ENCODE results near the gene MTA3.

MTA3 gene

DNA sequence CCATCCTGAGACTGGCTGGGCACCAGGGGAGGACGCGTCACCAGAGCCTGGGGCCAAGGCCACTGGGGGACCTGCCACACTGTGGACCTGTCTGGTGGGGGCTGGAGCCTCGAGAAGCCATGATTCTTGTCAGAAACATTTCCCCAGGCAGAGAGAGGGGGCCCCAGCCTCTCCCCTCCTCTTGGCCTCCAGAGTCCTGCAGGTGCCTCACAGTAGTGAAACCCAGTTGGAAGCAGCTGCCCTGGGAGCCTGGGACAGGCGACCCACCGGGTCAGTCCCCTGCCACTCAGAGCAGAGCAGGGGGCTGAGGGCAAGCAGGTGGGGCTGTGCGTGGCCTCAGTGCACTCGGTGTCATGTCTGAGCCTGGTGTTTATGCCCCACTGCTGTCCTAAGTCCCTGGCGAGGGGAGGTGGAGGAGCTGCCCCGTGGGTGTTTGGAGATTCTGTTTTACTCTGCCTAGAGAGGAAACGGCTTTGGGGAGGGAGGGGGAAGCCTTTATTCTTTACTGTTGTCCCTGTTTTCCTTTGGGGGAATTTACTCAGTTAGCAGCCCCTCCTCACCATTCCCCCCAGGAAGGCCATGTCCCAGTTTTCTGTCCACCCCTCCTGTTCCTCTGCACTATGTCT, 187.8 kb downstream of the MTA3 start:
- H3K4me1 ChIP-seq: no peaks in the 10 kb centered on the region
- H3K4me3 ChIP-seq: no peak overlapping the region
- intact Hi-C loops (cut with DNase I; ENCODE audit: low total_unique reads): no loop called here
- no peaks in the 10 kb centered on the region for H3K27me3 ChIP-seq
- DNase-seq: no peak
- TF ChIP-seq, protein P1, sequence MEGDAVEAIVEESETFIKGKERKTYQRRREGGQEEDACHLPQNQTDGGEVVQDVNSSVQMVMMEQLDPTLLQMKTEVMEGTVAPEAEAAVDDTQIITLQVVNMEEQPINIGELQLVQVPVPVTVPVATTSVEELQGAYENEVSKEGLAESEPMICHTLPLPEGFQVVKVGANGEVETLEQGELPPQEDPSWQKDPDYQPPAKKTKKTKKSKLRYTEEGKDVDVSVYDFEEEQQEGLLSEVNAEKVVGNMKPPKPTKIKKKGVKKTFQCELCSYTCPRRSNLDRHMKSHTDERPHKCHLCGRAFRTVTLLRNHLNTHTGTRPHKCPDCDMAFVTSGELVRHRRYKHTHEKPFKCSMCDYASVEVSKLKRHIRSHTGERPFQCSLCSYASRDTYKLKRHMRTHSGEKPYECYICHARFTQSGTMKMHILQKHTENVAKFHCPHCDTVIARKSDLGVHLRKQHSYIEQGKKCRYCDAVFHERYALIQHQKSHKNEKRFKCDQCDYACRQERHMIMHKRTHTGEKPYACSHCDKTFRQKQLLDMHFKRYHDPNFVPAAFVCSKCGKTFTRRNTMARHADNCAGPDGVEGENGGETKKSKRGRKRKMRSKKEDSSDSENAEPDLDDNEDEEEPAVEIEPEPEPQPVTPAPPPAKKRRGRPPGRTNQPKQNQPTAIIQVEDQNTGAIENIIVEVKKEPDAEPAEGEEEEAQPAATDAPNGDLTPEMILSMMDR (IDR thresholded peaks at IDR 0.05): no peak
- H3K36me3 ChIP-seq: peaks cover 0 to 27% (median 15%) of the 10 kb centered on the region in 3 donors
- no peak overlapping the region for H3K27ac ChIP-seq
- no peaks in the 10 kb centered on the region for H3K9me3 ChIP-seq

DNA sequence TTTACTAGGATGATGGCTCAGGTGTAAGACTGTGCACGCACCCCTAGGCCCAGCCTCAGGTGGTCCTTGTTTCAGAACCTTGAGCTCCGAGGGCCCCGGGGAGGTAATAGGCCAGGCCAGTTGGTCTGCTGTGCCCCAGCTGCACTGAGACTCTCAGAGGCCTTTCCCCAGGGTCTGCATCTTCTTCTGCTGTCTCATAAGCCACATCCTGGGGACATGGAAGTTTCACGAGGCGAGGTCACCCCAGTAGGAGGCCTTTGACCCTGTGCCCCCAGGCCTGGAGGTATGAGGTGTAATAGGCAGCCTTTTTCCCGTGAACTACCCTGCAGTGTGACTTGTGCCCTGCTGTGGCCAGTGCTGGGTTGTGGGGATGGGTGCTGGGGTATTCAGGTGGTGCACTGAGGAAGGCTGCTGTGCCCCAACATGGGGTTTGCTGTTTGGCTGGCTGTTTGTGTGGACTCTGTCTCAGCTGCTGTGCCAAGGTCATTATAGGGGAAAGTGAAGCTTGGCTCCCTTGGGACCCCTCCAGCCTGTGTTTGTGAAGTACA, 188.6 kb downstream of the MTA3 start:
- H3K27me3 ChIP-seq: no peaks in the 10 kb centered on the region
- no peak overlapping the region for H3K4me3 ChIP-seq
- H3K4me1 ChIP-seq: no peaks in the 10 kb centered on the region
- peaks cover 0 to 22% (median 15%) of the 10 kb centered on the region in 3 donors for H3K36me3 ChIP-seq
- DNase-seq: no peak
- no peak overlapping the region for H3K27ac ChIP-seq
- TF ChIP-seq, protein P1 (IDR thresholded peaks at IDR 0.05): no peak
- intact Hi-C loops (cut with DNase I; ENCODE audit: low total_unique reads): no loop called here
- no peaks in the 10 kb centered on the region for H3K9me3 ChIP-seq

DNA sequence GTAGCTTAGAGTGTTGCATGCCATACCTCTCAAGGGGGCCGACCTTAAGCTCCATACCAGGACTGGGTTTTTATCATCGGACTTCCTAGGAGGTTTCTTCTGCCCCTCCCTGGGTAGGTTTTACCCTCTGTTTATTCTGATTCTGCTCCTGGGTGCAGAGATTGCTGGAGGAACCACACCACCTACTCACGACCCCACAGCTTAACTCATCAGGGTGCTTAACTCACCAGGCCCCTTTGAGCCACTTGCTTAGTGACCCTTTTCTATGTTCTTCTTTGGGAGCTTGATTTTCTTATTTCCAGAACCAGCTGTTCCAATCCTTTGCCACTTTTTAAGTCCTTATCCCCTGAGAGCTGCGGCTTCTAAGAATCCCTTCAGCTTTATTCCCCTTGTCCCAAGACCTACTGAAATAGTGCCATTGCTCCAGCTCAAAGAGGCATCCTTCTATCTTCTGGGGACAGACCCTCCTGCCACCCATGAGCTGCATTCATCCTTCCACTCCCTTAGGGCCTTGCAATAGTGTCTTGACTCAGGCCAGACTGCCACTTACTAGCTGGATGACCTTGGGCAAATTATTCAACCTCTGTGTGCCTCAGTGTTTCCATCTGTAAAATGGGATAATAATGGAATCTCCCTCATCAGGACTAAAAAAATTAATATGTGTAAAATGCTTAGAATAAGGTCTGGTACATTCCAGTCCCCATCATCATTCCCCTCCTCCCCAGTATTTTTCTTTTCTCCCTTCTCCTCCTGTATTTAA, 189.7 kb downstream of the MTA3 start:
- no peaks in the 10 kb centered on the region for H3K4me1 ChIP-seq
- H3K9me3 ChIP-seq: no peaks in the 10 kb centered on the region
- H3K4me3 ChIP-seq: no peak overlapping the region
- TF ChIP-seq, protein P1 (IDR thresholded peaks at IDR 0.05): no peak
- H3K27ac ChIP-seq: no peak overlapping the region
- intact Hi-C loops (cut with DNase I; ENCODE audit: low total_unique reads): no loop called here
- H3K27me3 ChIP-seq: no peaks in the 10 kb centered on the region
- peaks cover 0 to 20% (median 14%) of the 10 kb centered on the region in 3 donors for H3K36me3 ChIP-seq
- no peak for DNase-seq

DNA sequence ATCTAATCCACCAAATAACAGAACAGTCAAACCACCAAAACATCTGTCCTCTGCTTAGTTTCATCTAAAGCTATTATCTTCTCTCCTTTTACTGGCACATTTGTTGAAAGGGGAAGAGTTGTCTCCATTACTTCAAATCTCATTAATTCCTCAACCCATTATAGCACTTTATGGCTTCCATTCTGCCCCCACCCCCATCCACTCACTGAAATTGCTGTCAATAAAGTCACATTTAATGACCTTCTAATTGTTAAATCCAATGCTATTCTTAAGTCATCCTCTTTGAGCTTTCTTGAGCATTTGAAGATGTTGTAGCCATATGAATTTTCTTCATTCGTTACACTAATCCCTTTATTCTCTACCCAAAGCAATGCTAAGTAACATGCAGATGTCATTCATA, 190.3 kb downstream of the MTA3 start:
- Histone ChIP-seq H3K9me3 (no peaks in the 10 kb centered on the region), H3K27me3 (no peaks in the 10 kb centered on the region), H3K4me3 (no peak overlapping the region), H3K36me3 (peaks cover 0 to 20% (median 9%) of the 10 kb centered on the region in 3 donors), H3K27ac (no peak overlapping the region), H3K4me1 (no peaks in the 10 kb centered on the region)
- intact Hi-C loops (cut with DNase I; ENCODE audit: low total_unique reads): no loop called here
- TF ChIP-seq, protein P1 (IDR thresholded peaks at IDR 0.05): no peak
- DNase-seq: no peak

DNA sequence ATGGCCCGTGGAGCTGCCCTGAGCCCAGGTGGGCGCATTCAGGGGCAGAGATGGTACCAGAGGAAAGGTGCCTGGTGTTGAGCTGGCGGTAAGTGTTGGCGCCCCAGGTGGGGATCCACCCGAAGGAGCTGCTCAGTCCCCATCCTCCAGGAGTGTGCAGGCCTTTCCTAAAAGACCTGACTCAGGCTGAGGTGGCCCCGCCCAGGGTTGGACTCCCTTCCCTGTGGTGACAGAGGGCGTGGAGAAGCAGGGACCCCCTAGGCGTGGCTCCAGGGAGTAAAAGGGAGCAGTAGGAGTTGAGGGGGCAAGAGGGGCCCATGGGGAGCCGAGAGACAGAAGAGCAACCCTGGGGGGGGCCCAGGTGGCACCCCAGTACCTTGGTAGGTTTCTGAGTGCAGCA, 193.1 kb downstream of the MTA3 start:
- Histone ChIP-seq H3K27ac (no peak overlapping the region), H3K36me3 (peaks cover 0 to 10% (median 0%) of the 10 kb centered on the region in 3 donors), H3K9me3 (no peaks in the 10 kb centered on the region), H3K4me1 (no peaks in the 10 kb centered on the region), H3K4me3 (no peak overlapping the region), H3K27me3 (no peaks in the 10 kb centered on the region)
- intact Hi-C loops (cut with DNase I; ENCODE audit: low total_unique reads): no loop called here
- TF ChIP-seq, protein P1 (IDR thresholded peaks at IDR 0.05): no peak
- no peak for DNase-seq
